Mucosa of rectum (tissue), 2 donors: ENCODE measurements around the gene UBE2QL1.

Experiments used
- H3K27ac ChIP-seq, 2 donors: one replicate each; pipeline ENCODE4 v1.7.0; 2013; ENCODE audit warnings: inconsistent platforms in 2 of 2, low read depth in 2 of 2, low read length in 2 of 2
- H3K27me3 ChIP-seq, 2 donors: one replicate each; pipeline ENCODE4 v1.7.0; 2013; ENCODE audit warnings: low read length in 2 of 2; ENCODE audit not compliant: control insufficient read depth in 2 of 2, insufficient read depth in 2 of 2
- H3K36me3 ChIP-seq, 2 donors: one replicate each; pipeline ENCODE4 v1.7.0; 2013; ENCODE audit warnings: low read length in 2 of 2; ENCODE audit not compliant: control insufficient read depth in 2 of 2, insufficient read depth in 2 of 2
- H3K4me1 ChIP-seq, 2 donors: one replicate each; pipeline ENCODE4 v1.7.0; 2013; ENCODE audit warnings: low read length in 2 of 2, mild to moderate bottlenecking in 1 of 2; ENCODE audit not compliant: control insufficient read depth in 2 of 2, insufficient read depth in 2 of 2
- H3K4me3 ChIP-seq, 2 donors: one replicate each; pipeline ENCODE4 v1.7.0; 2013; ENCODE audit warnings: low read length in 2 of 2
- H3K9ac ChIP-seq, 2 donors: one replicate each; pipeline ENCODE4 v1.7.0; 2013; ENCODE audit warnings: low read length in 2 of 2, low read depth in 1 of 2, mild to moderate bottlenecking in 1 of 2
- H3K9me3 ChIP-seq, 2 donors: one replicate each; pipeline ENCODE4 v1.7.0; 2013; ENCODE audit warnings: low read length in 2 of 2; ENCODE audit not compliant: control insufficient read depth in 2 of 2
- donor health status: healthy.
- donor health status: Normal muscosa, but diverticular disease.

Gene UBE2QL1

DNA sequence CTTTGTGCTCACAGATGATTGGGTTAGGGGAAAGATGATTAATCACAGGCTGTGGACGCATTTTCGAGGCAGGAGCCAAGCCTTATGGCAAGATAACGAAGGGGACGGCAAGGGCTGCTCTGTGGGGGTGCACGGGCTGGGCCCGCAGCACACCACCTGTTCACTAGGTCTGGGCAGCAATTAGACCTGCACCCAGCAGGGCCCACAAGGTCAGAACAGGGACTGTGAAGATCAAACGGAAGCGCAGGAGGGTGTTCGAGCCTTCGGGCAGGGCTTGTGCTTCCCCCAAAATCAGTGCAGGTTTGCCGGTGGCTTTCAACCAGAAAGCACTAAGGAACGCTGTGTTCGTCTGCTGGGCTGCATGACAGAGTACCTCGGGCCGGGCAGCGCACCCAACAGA, 73.7 kb downstream of the UBE2QL1 start:
- Histone ChIP-seq H3K27me3 (no peaks in the 10 kb centered on the region), H3K4me1 (no peaks in the 10 kb centered on the region), H3K9me3 (no peaks in the 10 kb centered on the region), H3K36me3 (no peaks in the 10 kb centered on the region), H3K27ac (no peak overlapping the region), H3K4me3 (no peak overlapping the region), H3K9ac (no peak overlapping the region)

DNA sequence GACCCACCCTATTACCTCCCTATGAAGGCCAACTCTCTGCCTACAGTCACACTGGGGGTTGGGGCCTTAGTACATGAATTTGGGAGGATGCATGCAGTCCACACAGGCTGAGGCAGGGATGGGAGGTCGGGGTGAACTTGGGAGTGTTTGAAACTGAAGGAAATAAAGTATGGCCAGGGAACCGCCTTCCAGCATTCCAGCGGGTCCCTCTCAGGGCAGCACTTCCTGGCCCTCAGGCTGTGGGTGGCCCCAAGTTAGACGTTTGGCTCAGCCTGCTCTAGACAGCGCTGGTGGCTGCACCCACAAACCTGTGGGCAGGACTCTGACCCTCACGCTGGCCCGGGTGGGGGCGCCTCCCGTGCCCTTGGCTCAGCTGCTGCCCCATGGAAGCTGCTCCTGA, 74.3 kb downstream of the UBE2QL1 start:
- Histone ChIP-seq H3K9ac (no peak overlapping the region), H3K36me3 (no peaks in the 10 kb centered on the region), H3K4me1 (no peaks in the 10 kb centered on the region), H3K4me3 (no peak overlapping the region), H3K9me3 (no peaks in the 10 kb centered on the region), H3K27me3 (no peaks in the 10 kb centered on the region), H3K27ac (no peak overlapping the region)

DNA sequence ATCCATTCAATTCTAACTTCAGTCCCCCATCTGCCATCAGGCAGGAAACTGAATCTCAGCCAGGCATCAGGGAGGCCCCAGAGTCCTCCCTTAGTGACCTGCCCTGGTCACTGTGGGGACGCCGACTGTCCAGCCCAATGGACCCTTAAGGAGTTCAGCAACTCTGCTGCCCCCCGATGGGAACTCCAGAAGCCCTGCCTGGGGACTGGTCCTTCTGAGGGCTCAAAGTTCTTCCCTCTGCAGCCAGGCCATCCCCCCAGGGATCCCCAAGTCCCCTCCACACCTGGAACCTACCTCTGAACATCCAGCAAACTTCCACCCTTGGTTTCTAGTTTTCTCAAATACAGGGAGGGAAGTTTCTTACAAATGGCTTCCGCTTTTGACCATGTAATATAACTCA, 76.8 kb downstream of the UBE2QL1 start:
- Histone ChIP-seq H3K4me1 (no peaks in the 10 kb centered on the region), H3K27ac (no peak overlapping the region), H3K36me3 (no peaks in the 10 kb centered on the region), H3K9ac (no peak overlapping the region), H3K4me3 (no peak overlapping the region), H3K27me3 (no peaks in the 10 kb centered on the region), H3K9me3 (no peaks in the 10 kb centered on the region)

DNA sequence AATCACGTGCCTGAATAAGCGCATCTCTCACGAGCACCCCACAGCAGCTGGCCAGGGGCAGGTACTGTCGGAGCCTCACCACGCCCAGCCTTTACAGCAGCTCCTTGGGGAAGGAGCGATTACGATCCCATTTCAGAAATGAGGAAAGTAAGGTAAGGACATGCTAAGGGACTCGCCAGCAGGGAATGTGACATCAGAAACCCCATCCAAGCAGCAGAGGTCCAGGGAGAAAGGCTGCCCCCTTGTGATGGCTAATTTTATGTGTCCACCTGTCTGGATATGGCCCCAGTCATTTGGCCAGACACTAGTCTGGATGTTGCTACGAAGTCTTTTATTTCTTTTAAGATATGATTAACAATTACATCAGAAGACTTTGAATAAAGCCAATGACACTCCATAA, 77.3 kb downstream of the UBE2QL1 start:
- Histone ChIP-seq H3K4me3 (no peak overlapping the region), H3K9me3 (no peaks in the 10 kb centered on the region)

DNA sequence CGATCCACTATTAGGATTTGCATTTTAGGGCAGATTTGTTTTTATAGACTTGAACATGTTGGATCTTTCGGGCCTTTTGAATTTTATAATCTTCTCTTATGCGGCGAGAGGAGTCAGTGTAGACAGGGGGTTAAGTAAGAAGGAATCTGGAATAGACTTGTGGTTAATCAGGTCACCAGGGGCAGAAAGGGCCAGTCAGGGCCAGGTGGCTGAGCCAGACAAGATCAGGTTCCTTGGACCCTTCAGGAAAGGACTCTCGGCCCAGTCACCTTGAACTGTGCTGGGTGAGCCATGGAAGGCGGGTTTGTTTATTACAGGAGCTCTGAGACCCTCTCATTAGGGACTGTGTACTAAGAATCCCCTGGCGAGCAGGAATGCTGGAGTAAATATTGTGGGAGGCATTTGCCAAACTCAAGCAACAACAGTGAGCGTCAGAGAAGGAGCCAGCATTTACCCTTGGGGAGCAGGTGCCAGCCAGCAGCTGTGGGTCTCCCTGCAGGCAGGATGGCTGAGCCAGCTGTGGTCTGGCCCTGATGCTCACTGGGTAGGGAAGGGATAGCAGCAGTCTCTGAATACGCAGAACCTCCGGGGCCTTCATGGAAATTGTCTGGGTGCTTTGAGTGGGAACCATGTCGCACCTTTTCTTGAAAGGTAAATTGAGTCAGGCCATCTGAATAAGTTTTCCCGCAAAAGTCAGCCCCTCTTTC, 79.2 kb downstream of the UBE2QL1 start:
- Histone ChIP-seq H3K4me1 (no peaks in the 10 kb centered on the region), H3K9me3 (no peaks in the 10 kb centered on the region), H3K27me3 (no peaks in the 10 kb centered on the region), H3K36me3 (no peaks in the 10 kb centered on the region), H3K9ac (no peak overlapping the region), H3K4me3 (no peak overlapping the region), H3K27ac (no peak overlapping the region)

More for the DNA sequence above, 77.3 kb downstream of the UBE2QL1 start:
- Histone ChIP-seq H3K27ac (no peak overlapping the region), H3K36me3 (no peaks in the 10 kb centered on the region), H3K27me3 (no peaks in the 10 kb centered on the region), H3K9ac (no peak overlapping the region), H3K4me1 (no peaks in the 10 kb centered on the region)

DNA sequence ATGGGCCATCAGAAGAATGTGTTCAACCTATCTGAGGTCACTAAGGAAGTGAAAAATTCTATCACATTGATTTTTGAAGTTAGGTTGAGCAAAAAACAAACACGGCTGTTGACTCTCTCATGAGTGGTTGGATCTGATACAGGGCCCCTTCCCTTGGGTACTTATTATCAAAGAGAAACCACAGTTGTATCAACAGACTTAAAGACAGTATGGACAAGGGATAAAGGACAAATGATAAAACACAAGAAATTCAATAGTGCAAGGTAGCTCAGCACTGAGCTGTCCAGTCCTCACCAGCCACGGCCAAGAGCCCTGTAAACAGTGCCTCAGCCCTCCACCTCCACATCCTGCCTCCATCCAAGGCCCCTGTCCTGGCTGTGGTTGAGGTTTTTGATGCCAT, 86.9 kb downstream of the UBE2QL1 start:
- Histone ChIP-seq H3K36me3 (no peaks in the 10 kb centered on the region), H3K4me3 (no peak overlapping the region), H3K9me3 (no peaks in the 10 kb centered on the region), H3K27me3 (no peaks in the 10 kb centered on the region), H3K4me1 (no peaks in the 10 kb centered on the region), H3K27ac (no peak overlapping the region), H3K9ac (no peak overlapping the region)

DNA sequence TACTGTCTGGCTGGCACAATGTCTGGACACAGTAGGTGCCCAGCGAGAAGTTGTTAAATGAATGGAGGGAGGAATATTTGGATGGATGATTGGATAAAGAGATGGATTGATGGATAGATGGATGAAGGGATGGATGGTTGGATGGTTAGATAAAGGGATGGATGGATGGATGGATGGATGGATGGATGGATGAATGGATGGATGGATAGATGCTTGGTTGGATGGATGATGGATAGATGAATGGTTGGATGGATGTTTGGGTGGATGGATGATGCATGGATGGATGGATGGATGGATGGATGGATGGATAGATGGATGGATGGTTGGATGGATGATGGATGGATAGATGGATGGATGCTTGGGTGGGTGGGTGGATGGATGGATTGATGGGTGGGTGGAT, 90.4 kb downstream of the UBE2QL1 start:
- Histone ChIP-seq H3K9ac (no peak overlapping the region), H3K27ac (no peak overlapping the region), H3K4me1 (no peaks in the 10 kb centered on the region), H3K9me3 (no peaks in the 10 kb centered on the region), H3K27me3 (no peaks in the 10 kb centered on the region), H3K36me3 (no peaks in the 10 kb centered on the region), H3K4me3 (no peak overlapping the region)

DNA sequence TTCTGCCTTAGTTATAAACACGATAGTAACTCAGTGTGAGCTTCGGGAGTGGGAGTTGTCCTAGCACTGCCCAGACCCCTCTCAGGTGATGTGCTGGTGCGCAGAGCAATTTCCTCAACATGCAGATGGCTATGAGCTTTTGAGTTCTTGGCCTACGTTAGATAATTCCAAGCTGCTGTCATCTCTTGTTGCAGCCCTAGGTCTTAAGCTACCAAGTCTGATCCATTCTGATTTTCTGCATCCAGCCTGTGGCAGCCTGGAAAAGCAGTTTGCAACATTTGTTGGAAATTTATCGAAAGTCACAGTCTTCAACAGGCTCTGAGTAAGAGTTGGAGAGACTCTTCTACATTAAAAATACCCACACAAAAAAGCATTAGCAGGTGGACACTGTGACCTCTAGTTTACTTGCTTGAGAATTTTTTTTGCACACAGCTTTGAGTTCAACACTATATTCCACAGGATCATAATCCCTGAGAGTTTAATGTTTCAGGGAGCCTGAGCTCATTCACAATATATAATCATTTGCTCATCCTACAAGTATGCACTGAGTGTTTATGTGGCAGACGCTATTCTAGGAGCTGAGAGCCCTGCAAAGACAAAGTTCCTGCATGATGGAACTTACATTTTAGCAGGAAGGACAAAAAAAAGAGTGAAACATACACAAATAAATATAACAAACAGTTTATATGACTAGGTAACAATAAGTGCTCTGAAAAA, 91.6 kb downstream of the UBE2QL1 start:
- Histone ChIP-seq H3K4me1 (no peaks in the 10 kb centered on the region), H3K4me3 (no peak overlapping the region), H3K9me3 (no peaks in the 10 kb centered on the region), H3K36me3 (no peaks in the 10 kb centered on the region), H3K9ac (no peak overlapping the region), H3K27me3 (no peaks in the 10 kb centered on the region), H3K27ac (no peak overlapping the region)

DNA sequence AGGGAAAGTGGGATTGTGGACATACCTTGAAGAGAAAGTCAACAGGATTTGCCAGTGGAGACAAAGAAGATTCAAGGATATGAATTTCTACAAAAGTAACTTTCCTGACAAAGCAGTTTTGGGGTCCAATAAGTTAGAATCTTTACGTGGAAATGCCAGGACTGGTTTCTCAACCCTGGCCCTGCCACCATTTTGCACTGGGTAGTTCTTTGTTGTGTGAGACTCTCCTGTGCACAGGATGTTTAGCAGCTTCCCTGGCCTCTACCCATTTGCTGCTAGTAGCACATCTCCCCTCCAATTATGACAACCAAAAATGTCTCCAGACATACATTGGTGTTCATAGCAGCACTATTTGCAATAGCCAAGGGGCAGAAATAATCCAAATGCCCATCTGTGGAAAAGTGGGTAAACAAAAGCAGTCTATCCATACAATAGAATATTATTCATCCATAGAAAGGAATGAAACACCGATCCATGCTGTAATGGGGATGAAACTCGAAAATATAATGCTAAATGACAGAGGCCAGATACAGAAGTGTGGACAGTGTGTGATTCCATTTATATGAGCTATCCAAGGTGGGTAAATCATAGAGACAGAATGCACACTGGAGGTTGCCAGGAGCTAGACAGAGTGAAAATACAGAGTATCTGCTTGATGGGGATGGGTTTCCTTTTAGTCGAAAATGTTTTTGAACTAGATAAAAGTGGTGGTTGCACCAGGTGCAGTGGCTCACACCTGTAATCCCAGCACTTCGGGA, 92.8 kb downstream of the UBE2QL1 start:
- no peak overlapping the region for H3K9ac ChIP-seq
- H3K27me3 ChIP-seq, result no peaks in the 10 kb centered on the region
- H3K27ac ChIP-seq, result no peak overlapping the region
- no peaks in the 10 kb centered on the region for H3K4me1 ChIP-seq
- H3K4me3 ChIP-seq, result no peak overlapping the region
- no peaks in the 10 kb centered on the region for H3K9me3 ChIP-seq
- H3K36me3 ChIP-seq, result no peaks in the 10 kb centered on the region
